OCI-LY3 (cell line): ENCODE data around the gene P2RX1.

Experiments used
- CTCF ChIP-seq: fragments of 200-600, 300-600 bp; sonication (generic); IDR thresholded peaks from 2 replicates; pipeline ENCODE4 v1.5.1; 2014; ENCODE audit warnings: antibody characterized with exemption, low read length, low read depth
- EZH2phosphoT487 ChIP-seq: fragments of 200-600 bp; shearing (Covaris generic); IDR thresholded peaks from 2 replicates; pipeline ENCODE4 v1.6.1; 2018; ENCODE audit warnings: antibody characterized with exemption, mixed run types, low read depth

- TF ChIP-seq CTCF: no peak
- no peak for TF ChIP-seq EZH2phosphoT487
Measured at GRCh38 chr17:3921006-3921405, 4.7 kb upstream of the P2RX1 start.
